Esophagus squamous epithelium (tissue), 5 donors: ENCODE data around the gene PIK3C2G. TPM values are rescaled to one million over a fixed set of nuclear protein-coding genes. Genes with fewer than 3 reads are reported as not detected.

ENCODE experiments used
- DNase-seq: peaks from one replicate; lab custom pipeline; 2025; lab: John Stamatoyannopoulos, UW
- H3K27ac ChIP-seq, 4 donors: fragments of 200-600 bp; sonication (generic); one replicate each; pipeline ENCODE4 v1.5.1; 2016 to 2019; ENCODE audit warnings: mild to moderate bottlenecking in 1 of 4
- H3K27me3 ChIP-seq, 4 donors: fragments of 200-600 bp; sonication (generic); 1 replicate in 3 of 4; 2 replicates in 1 of 4; pipeline versions ENCODE4 v1.5.1 to v1.6.0; 2017 to 2021; ENCODE audit warnings: antibody characterized with exemption in 1 of 4
- H3K36me3 ChIP-seq, 3 donors: fragments of 200-600 bp; sonication (generic); one replicate each; pipeline ENCODE4 v1.5.1; 2016 to 2019
- H3K4me1 ChIP-seq, 3 donors: fragments of 200-600 bp; sonication (generic); one replicate each; pipeline ENCODE4 v1.5.1; 2017 to 2019
- H3K4me3 ChIP-seq, 4 donors: fragments of 200-600 bp; sonication (generic); 1 replicate in 3 of 4; 2 replicates in 1 of 4; pipeline ENCODE4 v1.5.1; 2016 to 2019; ENCODE audit warnings: mild to moderate bottlenecking in 2 of 4, moderate library complexity in 1 of 4
- H3K9me3 ChIP-seq, 3 donors: fragments of 200-600 bp; sonication (generic); one replicate each; pipeline ENCODE4 v1.5.1; 2016 to 2019
- POLR2A ChIP-seq, 4 donors: fragments of 450-650 bp; IDR thresholded peaks; one replicate each; pipeline ENCODE4 v1.6.1; 2017; ENCODE audit warnings: antibody characterized with exemption in 4 of 4, mild to moderate bottlenecking in 4 of 4, moderate library complexity in 3 of 4
- WGBS, 2 donors: methylation state at CpG; one replicate each; pipeline ENCODE4 v1.1.5; 2018; 5-methylcytosine and 5-hydroxymethylcytosine counted together
- intact Hi-C: fragments of 100-400 bp; cut with DNase I; formaldehyde crosslinking; loops from one replicate; pipeline ENCODE4 v1.15.0; 2022
- total RNA-seq, 4 donors: library from RNA; depleted of rRNA; stranded (reverse); fragments of >200 nt; gene quantifications; one replicate each; pipeline ENCODE4 v1.1.0, GENCODE V29; 2016
- TF ChIP-seq, protein P1 (sequence below), 6 experiments: fragments of 450-650 bp in 4 of 6; fragments of 200-600 bp in 2 of 6; sonication (generic) in 2 of 6; IDR thresholded peaks; one replicate each; pipeline ENCODE4 v1.5.1; 2016 to 2019; ENCODE audit warnings: antibody characterized with exemption in 6 of 6, mild to moderate bottlenecking in 4 of 6, moderate library complexity in 4 of 6
- donor health status: DM: yes; HTN: yes; CAD: no.

PIK3C2G gene
- total RNA-seq, 4 donors from 2014 or later: 3.5 to 12.6 (median 7.2) TPM

DNA sequence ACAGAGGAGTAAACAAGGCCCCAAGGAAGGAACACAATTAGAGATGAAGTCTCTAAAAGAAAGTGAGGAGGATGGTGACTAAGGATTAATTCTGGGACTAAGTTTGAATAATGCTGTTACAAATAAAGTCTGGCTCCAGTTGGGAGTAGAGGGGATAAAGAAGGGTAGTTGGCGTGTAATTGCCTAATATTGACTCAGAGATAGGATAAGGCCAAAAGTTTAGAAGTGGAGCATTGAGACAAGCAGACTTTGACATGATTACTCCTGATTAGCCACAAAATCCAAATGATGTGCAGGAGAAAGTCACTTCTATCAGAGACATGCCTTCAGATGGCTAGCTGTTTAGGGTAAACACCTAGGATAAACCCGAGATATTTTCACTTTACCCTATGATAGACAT is 368.1 kb downstream of the PIK3C2G start:
- Histone ChIP-seq H3K27ac (no peak overlapping the region), H3K4me1 (no peaks in the 10 kb centered on the region), H3K36me3 (no peaks in the 10 kb centered on the region), H3K4me3 (no peak overlapping the region), H3K9me3 (peaks cover 0 to 6% (median 0%) of the 10 kb centered on the region in 3 donors), H3K27me3 (no peaks in the 10 kb centered on the region)
- DNase-seq: no peak
- intact Hi-C loops: no loop called here
- WGBS, 2 donors: 65 to 84% methylated on average over 2 of the region's 2 CpGs
- TF ChIP-seq POLR2A (IDR thresholded peaks at IDR 0.05): no peak

DNA sequence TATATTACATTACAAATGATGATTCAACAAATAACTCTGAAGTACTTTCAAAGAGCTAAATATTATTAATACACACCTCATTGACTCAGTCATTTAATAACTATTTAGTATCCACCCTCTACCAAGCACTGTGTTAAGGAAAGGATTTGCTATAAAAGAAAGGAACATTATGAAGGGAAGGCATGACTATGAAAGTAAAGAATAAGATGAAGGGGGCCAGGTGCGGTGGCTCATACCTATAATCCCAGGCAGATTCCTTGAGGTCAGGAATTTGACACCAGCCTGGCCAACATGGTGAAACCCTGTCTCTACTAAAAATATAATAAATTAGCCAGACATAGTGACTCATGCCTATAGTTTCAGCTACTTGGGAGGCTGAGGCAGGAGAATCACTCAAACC is 368.6 kb downstream of the PIK3C2G start:
- Histone ChIP-seq H3K4me3 (no peak overlapping the region), H3K9me3 (peaks cover 0 to 6% (median 0%) of the 10 kb centered on the region in 3 donors), H3K27ac (no peak overlapping the region), H3K27me3 (no peaks in the 10 kb centered on the region), H3K36me3 (no peaks in the 10 kb centered on the region), H3K4me1 (no peaks in the 10 kb centered on the region)
- no peak for TF ChIP-seq POLR2A (IDR thresholded peaks at IDR 0.05)
- TF ChIP-seq, protein P1, sequence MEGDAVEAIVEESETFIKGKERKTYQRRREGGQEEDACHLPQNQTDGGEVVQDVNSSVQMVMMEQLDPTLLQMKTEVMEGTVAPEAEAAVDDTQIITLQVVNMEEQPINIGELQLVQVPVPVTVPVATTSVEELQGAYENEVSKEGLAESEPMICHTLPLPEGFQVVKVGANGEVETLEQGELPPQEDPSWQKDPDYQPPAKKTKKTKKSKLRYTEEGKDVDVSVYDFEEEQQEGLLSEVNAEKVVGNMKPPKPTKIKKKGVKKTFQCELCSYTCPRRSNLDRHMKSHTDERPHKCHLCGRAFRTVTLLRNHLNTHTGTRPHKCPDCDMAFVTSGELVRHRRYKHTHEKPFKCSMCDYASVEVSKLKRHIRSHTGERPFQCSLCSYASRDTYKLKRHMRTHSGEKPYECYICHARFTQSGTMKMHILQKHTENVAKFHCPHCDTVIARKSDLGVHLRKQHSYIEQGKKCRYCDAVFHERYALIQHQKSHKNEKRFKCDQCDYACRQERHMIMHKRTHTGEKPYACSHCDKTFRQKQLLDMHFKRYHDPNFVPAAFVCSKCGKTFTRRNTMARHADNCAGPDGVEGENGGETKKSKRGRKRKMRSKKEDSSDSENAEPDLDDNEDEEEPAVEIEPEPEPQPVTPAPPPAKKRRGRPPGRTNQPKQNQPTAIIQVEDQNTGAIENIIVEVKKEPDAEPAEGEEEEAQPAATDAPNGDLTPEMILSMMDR (IDR thresholded peaks at IDR 0.05): no peak
- intact Hi-C loops: no loop called here
- no peak for DNase-seq
- WGBS, 2 donors: 30 to 68% methylated on average over 1 of the region's 1 CpG

DNA sequence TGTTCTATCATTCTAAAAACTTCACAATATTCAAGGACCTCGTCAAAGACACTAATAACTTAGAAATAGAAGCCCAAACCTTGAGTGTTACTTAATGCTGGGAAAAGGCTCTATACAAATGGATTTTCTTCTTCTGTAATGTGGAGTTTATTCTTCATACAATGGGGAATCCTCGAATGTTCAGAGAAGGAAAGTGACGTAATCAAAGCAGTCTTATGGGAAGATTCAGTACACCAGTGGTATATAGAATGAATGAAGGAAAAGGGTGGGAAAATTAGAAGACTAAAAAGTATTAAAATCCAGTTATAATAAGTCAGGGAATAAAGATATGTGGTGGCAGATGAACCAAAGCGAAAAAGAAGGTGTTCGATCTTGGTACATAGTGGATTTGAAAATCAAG is 370.0 kb downstream of the PIK3C2G start:
- no peak overlapping the region for H3K4me3 ChIP-seq

DNA sequence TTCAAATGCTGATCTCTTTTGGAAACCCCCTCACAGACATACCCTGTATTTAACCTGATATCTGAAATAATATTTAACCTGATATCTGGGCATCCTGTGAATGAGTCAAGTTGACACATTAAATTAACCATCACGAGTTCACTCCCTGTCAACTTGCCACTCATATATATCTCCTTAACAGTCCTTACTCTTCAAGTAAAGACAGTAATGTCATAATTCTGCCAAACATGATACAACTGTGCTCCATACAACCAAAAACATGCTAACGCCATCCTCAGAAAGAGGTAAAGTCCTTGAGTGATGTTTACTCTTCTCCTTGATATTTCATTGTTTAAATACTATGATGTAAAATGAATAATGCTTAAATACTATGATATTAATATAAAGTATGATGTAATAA is 371.5 kb downstream of the PIK3C2G start:
- H3K36me3 ChIP-seq: no peaks in the 10 kb centered on the region
- WGBS, 2 donors: 58 to 66% methylated on average over 2 of the region's 2 CpGs
- no peak for TF ChIP-seq POLR2A (IDR thresholded peaks at IDR 0.05)
- TF ChIP-seq, protein P1 (IDR thresholded peaks at IDR 0.05): no peak
- H3K27ac ChIP-seq: no peak overlapping the region
- no peaks in the 10 kb centered on the region for H3K27me3 ChIP-seq
- no peak overlapping the region for H3K4me3 ChIP-seq
- H3K9me3 ChIP-seq: no peaks in the 10 kb centered on the region
- no peaks in the 10 kb centered on the region for H3K4me1 ChIP-seq
- intact Hi-C loops: no loop called here
- no peak for DNase-seq

More for the DNA sequence above, 370.0 kb downstream of the PIK3C2G start:
- H3K27me3 ChIP-seq: no peaks in the 10 kb centered on the region
- no peak for TF ChIP-seq POLR2A (IDR thresholded peaks at IDR 0.05)
- TF ChIP-seq, protein P1 (IDR thresholded peaks at IDR 0.05): no peak
- H3K9me3 ChIP-seq: peaks cover 0 to 6% (median 0%) of the 10 kb centered on the region in 3 donors
- intact Hi-C loops: no loop called here
- no peaks in the 10 kb centered on the region for H3K4me1 ChIP-seq
- no peak for DNase-seq
- no peak overlapping the region for H3K27ac ChIP-seq
- WGBS, 2 donors: 86 to 87% methylated on average over 5 of the region's 5 CpGs
- no peaks in the 10 kb centered on the region for H3K36me3 ChIP-seq

DNA sequence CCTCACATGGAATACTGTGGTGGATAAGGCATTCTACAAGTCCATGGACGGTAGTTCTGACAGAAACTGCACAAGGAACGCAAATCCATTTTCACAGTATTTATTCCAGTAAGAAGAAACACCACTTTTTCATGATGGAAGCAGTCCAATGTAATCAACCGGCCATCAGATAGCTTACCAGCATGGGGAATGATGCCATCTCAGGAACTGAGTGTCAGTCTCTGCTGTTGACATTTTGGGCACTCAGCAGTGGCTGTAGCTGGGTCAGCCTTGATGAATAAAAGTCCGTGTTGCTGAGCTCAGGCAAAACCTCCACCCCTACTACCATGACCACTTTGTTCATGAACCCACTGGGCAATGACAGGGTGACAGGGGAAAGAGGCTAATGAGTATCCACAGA is 373.1 kb downstream of the PIK3C2G start:
- H3K27me3 ChIP-seq: no peaks in the 10 kb centered on the region
- no peaks in the 10 kb centered on the region for H3K4me1 ChIP-seq
- H3K9me3 ChIP-seq: no peaks in the 10 kb centered on the region
- H3K36me3 ChIP-seq: no peaks in the 10 kb centered on the region
- TF ChIP-seq, protein P1 (IDR thresholded peaks at IDR 0.05): no peak
- TF ChIP-seq POLR2A (IDR thresholded peaks at IDR 0.05): no peak
- intact Hi-C loops: no loop called here
- H3K27ac ChIP-seq: no peak overlapping the region
- DNase-seq: no peak
- H3K4me3 ChIP-seq: no peak overlapping the region
- WGBS, 2 donors: 69 to 83% methylated on average over 4 of the region's 4 CpGs
